PFSK-1 (cell line): ENCODE measurements around the gene KCNIP4.

ENCODE experiments used
- POLR2AphosphoS5 ChIP-seq: IDR thresholded peaks from 2 replicates; pipeline ENCODE4 v1.6.1; 2012; ENCODE audit warnings: low read depth, mild to moderate bottlenecking, control low read depth, low read length, moderate library complexity
- TAF1 ChIP-seq: IDR thresholded peaks from 2 replicates; pipeline ENCODE4 v1.6.1; 2012; ENCODE audit warnings: low read length, control low read depth, borderline replicate concordance; ENCODE audit not compliant: insufficient read depth

- TF ChIP-seq POLR2AphosphoS5 (no peak), TAF1 (no peak)
Observed at GRCh38 chr4:21845663-21846062, 102.9 kb downstream of the KCNIP4 start.
